ENCODE measurements around the gene CHST14. TPM values are rescaled to one million over a fixed set of nuclear protein-coding genes. Genes with fewer than 3 reads are reported as not detected.
"Not testable (repeated sequence)": the region's sequence is repeated elsewhere in the genome, so short reads cannot be mapped to it uniquely, and the experiment has no call there.

Gene CHST14
- polyA plus RNA-seq, 4 donors, result 31.5 to 48.4 (median 35.0) TPM

DNA sequence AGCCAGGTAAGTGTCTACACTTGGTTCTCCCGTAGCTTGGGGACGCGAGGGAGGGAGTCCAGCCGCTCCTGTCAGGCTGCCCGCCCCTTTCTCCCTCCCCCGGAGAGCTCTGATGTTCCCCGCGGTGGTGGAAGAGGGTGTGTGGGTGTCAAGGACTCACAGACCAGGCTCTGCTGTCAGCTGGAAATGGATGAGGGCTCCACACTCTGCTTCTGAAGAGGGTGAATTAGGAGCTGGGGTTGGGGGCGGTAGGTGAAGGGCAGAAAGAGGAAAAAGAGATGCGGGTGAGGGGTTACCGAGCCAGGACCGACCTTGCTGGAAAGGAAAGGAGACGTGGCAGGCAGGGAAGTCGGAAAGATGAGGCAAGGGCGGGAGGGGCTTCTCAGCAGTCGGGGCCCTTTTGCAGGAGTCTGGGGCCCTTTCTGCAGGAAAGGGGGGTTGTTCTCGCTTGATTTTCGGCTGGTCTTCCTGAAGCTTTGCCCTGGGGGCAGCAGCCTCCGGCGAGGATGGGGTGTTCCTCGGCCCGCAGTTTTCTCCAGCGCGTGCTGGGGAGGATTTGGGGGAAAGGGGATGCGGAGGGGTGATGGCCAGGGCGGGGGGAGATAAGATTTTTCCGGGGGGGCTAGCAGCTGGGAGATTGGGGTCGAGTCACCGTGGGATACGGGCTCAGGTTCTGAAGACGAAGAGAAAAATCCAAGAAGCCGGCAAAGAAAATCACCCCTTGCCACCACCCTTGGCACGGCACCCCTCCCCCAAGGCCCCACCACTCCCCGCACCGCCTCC lies 30.6 kb upstream of the CHST14 start:
- DNase-seq (ENCODE audit: low read depth in 4 of 4, low spot score in 2 of 4), result no peak

- peak in 3 of 4 donors; percentile 75 to 90 (median 88) for DNase-seq (ENCODE audit: low read depth in 4 of 4, low spot score in 2 of 4)
Observed at GRCh38 chr15:40440743-40441564, 29.8 kb upstream of the CHST14 start, which contains the start of gene BAHD1. Gene BAHD1 (plus strand): TSS chr15:40440953. CDS start chr15:40458465, 17,512 bp downstream.

DNA sequence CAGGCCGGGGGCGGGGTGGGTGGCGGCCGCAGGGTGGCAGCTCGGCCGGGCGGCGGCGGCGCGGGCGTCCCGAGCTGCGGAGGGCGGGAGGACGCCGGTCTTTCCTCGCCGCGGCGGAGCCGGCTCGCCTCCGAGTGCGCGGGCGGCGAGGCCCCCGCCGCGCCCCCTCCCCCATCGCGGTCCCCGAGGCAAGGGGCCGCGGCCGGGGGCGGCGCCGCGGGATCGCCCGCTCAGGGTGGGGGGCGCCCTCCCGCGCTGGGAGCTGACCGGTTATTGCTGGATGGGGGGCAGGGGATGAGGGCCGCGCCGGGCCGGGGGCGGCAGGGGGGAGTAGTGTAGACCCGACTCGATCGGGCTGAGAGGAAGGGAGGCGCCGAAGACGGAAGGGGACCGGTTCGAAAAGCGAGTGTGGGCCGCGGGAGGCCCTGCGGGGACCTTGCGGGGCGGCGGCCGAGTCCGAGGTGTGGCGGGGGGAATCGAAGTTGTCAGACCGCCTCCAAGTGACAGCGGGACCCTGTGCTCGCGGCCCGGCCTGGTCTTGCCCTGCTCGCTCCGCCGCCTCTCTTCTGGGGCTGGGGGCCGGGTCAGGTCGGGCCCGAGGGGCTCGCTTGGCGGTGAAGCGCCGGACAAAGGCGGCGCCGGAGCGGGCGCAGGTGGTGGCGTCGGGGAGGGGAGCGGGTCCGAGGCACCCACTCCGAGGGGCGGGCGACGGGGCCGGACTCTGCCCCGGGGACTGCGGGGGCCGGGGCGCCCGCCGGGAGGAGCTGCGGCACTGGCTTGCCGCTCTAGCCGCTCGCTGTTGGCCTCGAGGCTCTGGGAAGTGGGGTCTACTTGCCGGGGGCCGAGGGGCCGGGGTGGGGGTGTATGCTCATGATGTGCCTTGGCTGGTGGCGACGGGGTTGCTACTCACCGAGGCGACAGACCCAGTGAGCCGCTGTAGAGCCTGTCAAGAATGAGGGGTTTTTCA lies 28.9 kb upstream of the CHST14 start:
- no peak for DNase-seq (ENCODE audit: low read depth in 4 of 4, low spot score in 2 of 4)

- DNase-seq (ENCODE audit: low read depth in 4 of 4, low spot score in 2 of 4), result no peak
Observed at GRCh38 chr15:40443255-40443654, 27.5 kb upstream of the CHST14 start.

DNA sequence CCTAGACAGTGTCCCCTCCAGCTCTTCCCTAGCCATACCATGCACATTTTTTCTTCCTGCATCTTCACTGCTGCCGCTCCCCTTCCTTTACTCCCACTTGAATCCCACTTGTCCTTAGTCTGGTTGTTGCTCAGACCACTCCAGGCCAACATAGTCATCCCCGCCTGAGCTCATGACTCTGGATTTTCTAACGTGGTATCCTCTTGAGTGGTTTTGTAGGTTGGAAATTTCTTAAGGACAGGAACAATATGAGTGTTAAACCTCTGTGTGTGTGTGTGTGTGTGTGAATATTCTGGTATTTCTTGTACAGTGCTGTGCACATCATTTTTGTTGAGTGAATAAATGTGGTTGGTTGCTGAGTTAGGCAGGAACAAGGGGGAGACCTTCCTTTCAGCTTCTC lies 26.9 kb upstream of the CHST14 start:
- no peak for DNase-seq (ENCODE audit: low read depth in 4 of 4, low spot score in 2 of 4)

DNA sequence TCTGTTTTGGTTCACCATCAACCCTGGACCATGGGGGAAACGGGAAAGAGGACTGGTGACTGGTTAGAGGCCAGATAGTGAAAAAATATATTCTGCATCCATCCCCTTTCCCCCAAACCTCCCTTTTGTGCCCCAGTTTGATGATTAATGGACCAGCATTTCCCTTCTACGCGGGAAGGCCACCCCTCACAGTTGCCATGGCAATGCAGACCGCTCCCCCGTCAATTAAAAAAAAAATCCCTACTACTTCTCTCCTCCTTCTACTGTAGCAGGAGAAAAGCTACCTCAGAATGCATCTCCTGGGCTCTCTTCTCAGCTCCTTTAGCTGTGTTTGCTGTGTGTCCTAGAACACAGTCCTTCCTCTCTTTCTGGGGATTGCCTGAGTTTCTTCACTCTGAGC lies 26.0 kb upstream of the CHST14 start:
- DNase-seq (ENCODE audit: low read depth in 4 of 4, low spot score in 2 of 4), result no peak

- DNase-seq (ENCODE audit: low read depth in 4 of 4, low spot score in 2 of 4), result no peak
Observed at GRCh38 chr15:40445421-40445922, 25.3 kb upstream of the CHST14 start.

DNA sequence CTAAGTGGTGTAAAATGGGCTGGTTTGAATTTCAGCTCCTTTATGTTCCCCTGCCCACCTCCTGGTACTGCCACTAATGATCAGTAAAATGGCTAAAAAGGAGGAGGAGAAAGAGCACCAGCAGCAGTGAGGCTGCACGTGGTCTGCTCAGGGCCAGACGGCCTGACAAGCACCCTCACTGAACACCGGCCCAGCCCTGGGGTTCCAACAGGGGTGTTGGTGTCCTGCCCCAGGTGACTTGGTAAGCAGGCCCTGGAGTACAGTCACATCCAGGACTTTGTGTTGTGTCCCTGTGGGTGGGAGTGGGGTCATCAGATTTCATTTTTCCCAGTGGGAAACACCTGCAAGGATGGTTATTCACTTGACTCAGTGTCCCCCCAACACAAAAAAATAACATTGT lies 24.6 kb upstream of the CHST14 start:
- DNase-seq (ENCODE audit: low read depth in 4 of 4, low spot score in 2 of 4), result no peak

GRCh38 chr15:40448354-40448753 lies 22.4 kb upstream of the CHST14 start:
- no peak for DNase-seq (ENCODE audit: low read depth in 4 of 4, low spot score in 2 of 4)

DNA sequence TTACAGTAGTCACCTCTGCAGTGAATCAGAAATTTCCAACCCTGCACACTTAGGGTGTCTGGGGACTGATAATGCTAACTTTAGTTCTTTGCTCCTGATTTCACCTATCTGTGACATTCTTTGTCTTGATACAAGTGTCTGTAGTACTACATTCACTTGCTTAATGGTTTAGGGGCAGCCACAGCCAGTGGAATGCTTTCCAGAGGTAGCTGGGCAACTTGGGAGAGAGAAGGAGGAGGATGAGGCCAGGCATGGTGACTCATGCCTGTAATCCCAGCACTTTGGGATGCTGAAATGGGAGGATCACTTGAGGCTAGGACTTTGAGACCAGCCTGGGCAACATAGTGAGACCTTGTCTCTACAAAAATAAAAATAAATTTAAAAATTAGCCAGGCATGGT lies 21.5 kb upstream of the CHST14 start:
- DNase-seq (ENCODE audit: low read depth in 4 of 4, low spot score in 2 of 4), result no peak

DNA sequence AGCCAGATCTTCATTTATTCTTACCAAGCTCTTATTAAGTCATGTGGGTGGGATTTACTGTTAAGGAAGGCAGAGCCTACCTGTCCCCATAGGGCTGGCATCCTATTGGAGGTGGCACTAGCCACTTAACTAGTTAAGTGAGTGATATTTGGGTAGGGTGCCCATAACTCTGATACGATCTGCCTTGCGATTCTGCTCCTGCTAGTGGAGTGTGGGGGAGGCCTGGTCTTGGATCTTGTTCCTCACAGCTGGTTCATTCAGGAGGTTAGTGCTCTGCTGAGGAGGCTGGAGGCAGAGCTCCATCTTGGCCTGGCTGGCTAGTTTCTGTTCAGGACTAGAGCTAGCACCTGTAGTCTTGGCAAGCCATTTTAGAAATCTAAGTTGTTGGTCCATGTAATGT lies 20.7 kb upstream of the CHST14 start:
- DNase-seq (ENCODE audit: low read depth in 4 of 4, low spot score in 2 of 4), result no peak

DNA sequence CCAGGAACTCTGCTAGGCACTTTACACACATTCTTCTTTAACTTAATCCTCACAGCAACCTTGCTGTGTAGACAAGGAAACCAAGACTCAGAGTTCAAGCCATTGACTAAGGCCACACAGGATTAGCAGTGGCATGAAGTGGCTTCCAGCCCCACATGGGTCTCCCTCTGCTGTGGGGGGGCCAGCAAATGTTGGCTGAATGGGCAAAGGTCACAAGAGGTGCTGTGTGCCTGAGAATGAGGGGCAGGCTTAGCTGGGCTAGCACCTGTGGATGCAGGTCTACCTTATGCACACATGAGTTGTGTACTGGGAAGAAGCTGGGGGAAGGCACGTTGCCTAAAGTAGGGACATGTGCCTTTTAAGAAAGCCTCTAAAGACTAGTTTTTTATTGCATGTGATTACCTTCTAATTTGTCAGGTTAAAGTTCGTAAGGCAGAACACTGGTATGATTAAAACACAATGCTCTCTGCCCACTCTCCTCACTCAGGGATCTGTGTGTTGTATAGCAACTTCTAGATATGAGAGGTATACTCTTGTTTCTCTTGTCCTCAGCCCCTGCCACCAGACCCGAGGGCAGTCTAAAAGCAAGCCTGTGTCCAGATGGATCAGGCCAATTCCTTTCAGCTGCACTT lies 19.1 kb upstream of the CHST14 start:
- no peak for DNase-seq (ENCODE audit: low read depth in 4 of 4, low spot score in 2 of 4)

GRCh38 chr15:40452296-40453090 lies 18.3 kb upstream of the CHST14 start:
- DNase-seq (ENCODE audit: low read depth in 4 of 4, low spot score in 2 of 4), result no peak

DNA sequence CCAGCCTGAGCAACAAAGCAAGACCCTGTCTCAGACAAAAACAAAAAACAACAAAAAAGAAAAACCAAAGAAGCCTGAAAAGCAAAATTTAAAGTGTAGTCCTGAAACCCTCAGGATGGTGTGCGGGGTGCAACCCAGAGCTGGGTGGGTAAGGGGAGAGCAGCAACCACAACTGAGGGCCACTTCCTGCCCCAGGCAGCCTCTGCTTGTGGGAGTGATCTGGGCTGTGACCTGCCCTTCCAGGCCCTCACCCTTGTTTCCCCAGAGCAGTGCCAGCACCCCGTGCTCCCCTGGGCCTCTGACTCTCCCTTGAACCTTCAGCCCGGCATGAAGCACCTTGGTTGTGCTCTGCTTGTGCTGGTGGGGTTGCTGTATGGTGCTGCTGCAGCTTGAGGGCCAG lies 16.8 kb upstream of the CHST14 start:
- DNase-seq (ENCODE audit: low read depth in 4 of 4, low spot score in 2 of 4), result not testable (repeated sequence)

DNA sequence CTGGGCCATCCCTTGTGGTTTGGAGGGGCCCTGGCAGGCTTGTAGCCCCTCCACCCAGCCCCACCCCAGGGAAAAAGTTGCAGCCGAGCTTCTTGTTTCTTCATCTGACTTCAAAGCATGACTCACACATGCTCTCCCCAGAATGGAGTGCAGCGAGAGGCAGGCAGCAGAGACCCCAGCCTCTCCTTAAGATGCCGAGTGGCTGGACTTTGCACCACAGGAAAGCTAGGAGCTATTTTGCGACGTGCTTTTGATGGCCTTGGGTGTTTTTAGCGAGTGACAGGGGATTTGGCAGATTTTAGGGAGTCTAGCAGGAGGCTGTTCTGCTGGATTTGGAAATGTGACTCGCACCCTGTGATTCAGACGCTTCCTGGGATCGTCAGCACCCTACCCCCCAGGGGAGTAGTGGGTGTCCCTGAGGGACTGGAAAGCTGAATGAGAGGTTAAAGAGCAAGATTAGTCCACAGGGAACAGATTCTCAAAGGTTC lies 15.8 kb upstream of the CHST14 start:
- no peak for DNase-seq (ENCODE audit: low read depth in 4 of 4, low spot score in 2 of 4)

GRCh38 chr15:40456299-40456712 lies 14.5 kb upstream of the CHST14 start:
- DNase-seq (ENCODE audit: low read depth in 4 of 4, low spot score in 2 of 4), result no peak

- no peak for DNase-seq (ENCODE audit: low read depth in 4 of 4, low spot score in 2 of 4)
Observed at GRCh38 chr15:40456738-40457137, 14.0 kb upstream of the CHST14 start.

DNA sequence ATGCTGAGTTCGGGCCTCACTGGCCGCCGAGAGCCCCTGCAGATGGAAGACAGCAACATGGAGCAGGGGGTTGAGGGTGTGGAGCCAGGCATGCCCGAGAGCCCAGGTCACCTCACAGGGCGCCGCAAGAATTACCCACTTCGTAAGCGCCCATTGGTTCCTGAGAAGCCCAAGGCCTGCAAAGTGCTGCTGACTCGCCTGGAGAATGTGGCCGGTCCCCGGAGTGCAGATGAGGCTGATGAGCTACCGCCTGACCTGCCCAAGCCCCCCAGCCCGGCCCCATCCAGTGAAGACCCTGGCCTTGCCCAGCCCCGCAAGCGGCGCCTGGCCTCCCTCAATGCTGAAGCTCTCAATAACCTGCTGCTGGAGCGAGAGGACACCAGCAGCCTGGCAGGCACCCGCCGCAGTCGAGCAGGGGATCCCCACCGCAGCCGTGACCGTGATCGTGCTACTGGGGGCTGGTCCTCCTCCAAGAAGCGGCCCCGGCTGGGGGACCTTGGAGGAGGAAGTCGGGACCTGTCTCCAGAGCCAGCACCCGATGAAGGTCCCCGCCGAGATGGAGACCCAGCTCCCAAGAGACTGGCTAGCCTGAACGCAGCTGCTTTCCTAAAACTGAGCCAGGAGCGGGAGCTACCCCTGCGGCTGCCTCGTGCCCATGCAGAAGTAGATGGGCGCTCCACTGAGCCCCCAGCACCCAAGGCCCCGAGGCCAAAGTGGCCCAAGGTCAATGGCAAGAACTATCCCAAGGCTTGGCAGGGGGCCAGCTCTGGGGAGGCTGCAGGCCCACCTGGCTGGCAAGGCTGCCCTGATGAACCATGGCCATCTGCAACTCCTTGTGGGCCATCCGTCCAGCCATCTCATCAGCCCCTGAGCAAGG lies 12.1 kb upstream of the CHST14 start:
- DNase-seq (ENCODE audit: low read depth in 4 of 4, low spot score in 2 of 4), result no peak
